ENCODE measurements around the gene MT1H. TPM values are rescaled to one million over a fixed set of nuclear protein-coding genes. Genes with fewer than 3 reads are reported as not detected.
A peak's percentile ranks its signal among the peaks of the same experiment; 100 is the strongest.

MT1H gene
- total and polyA plus RNA-seq, 2 of the 13 experiments (the other 11 are each of a cell fraction or from before 2014, with no cell fraction given): 0.60 TPM; not detected in 1

- TF ChIP-seq ZBTB40 (IDR thresholded peaks at IDR 0.05) (no peak), ZBTB40 (CRISPR knock-in tag; IDR thresholded peaks at IDR 0.05) (peak; percentile 59; the same call in 1 of the 2 replicates), ZNF704 (CRISPR knock-in tag; IDR thresholded peaks at IDR 0.05; ENCODE audit: borderline replicate concordance) (peak; percentile 88; the same call in 1 of the 2 replicates), ARID5B (CRISPR knock-in tag; IDR thresholded peaks at IDR 0.05) (peak; percentile 70), SMC3 (IDR thresholded peaks at IDR 0.05; ENCODE audit: low read length) (no peak), ETV6 (CRISPR knock-in tag; conservative IDR thresholded peaks at IDR 0.05) (no peak), ZNF124 (CRISPR knock-in tag; IDR thresholded peaks at IDR 0.05) (peak; percentile 46; the same call in 1 of the 2 replicates), ZNF670 (CRISPR knock-in tag; IDR thresholded peaks at IDR 0.05; ENCODE audit: borderline replicate concordance) (no peak), CHD4 (IDR thresholded peaks at IDR 0.05; ENCODE audit: borderline replicate concordance, low read length) (no peak), ZNF235 (CRISPR knock-in tag; IDR thresholded peaks at IDR 0.05; ENCODE audit: borderline replicate concordance) (peak; percentile 75; the same call in 1 of the 2 replicates), ASH2L (IDR thresholded peaks at IDR 0.05; ENCODE audit: insufficient read length, low read depth, low read length) (peak; percentile 68), ZNF274 (CRISPR knock-in tag; IDR thresholded peaks at IDR 0.05) (peak; percentile 85), YEATS4 (CRISPR knock-in tag; IDR thresholded peaks at IDR 0.05; ENCODE audit: borderline replicate concordance) (peak; percentile 76; the same call in 1 of the 2 replicates), NCOA1 (CRISPR knock-in tag; IDR thresholded peaks at IDR 0.05) (0 out of 2 replicates have a peak, but pooled peaks have one; percentile 67), ZNF501 (CRISPR knock-in tag; IDR thresholded peaks at IDR 0.05) (no peak; the same call in none of the 2 replicates)
Measured at GRCh38 chr16:56681939-56682702, 12.5 kb downstream of the MT1H start, which contains the start of gene MT1X (continued).

Data from HepG2 (cell line).